Heart right ventricle (tissue), 16 donors: Measurements from ENCODE around the gene CMSS1. TPM values are rescaled to one million over a fixed set of nuclear protein-coding genes. Genes with fewer than 3 reads are reported as not detected.
"Not testable (repeated sequence)": the region's sequence is repeated elsewhere in the genome, so short reads cannot be mapped to it uniquely, and the experiment has no call there.

Source experiments
- ATAC-seq, 8 donors: fragments of 200-7000 bp; cut with Tn5 transposase; one replicate each; pipeline ENCODE4 v1.9.1; 2020; ENCODE audit warnings: mild to moderate bottlenecking in 8 of 8, moderate library complexity in 8 of 8, moderate number of reproducible peaks in 1 of 8
- DNase-seq, 2 donors: peaks; one replicate each; pipeline ENCODE4 v3.0.0-alpha.2; 2020
- H3K27ac ChIP-seq, 10 donors: fragments of 200-600 bp; sonication (generic) in 2 of 10; one replicate each; pipeline versions ENCODE4 v1.5.0 to v1.8.0; 2020 to 2022; ENCODE audit warnings: mild to moderate bottlenecking in 3 of 10
- H3K27me3 ChIP-seq, 7 donors: fragments of 200-600 bp; one replicate each; pipeline ENCODE4 v1.8.0; 2021 to 2022; ENCODE audit warnings: mild to moderate bottlenecking in 2 of 7
- H3K36me3 ChIP-seq, 9 donors: fragments of 200-600 bp; sonication (generic) in 1 of 9; one replicate each; pipeline versions ENCODE4 v1.5.0 to v1.8.0; 2020 to 2022; ENCODE audit warnings: mild to moderate bottlenecking in 2 of 9
- H3K4me1 ChIP-seq, 9 donors: fragments of 200-600 bp; sonication (generic) in 1 of 9; one replicate each; pipeline versions ENCODE4 v1.5.0 to v1.8.0; 2020 to 2022; ENCODE audit warnings: mild to moderate bottlenecking in 4 of 9
- H3K4me3 ChIP-seq, 10 donors: fragments of 200-600 bp; sonication (generic) in 2 of 10; one replicate each; pipeline versions ENCODE4 v1.5.0 to v1.8.0; 2020 to 2022; ENCODE audit warnings: mild to moderate bottlenecking in 7 of 10, moderate library complexity in 2 of 10
- H3K9me3 ChIP-seq, 11 donors: fragments of 200-600 bp in 10 of 11; sonication (generic) in 2 of 11; one replicate each; pipeline versions ENCODE4 v1.5.0 to v1.8.0; 2013 to 2022; ENCODE audit warnings: mild to moderate bottlenecking in 2 of 11, control low read depth in 1 of 11, moderate library complexity in 1 of 11
- WGBS, 2 donors: extraction: QIAGEN DNeasy Blood & Tissue Kit; methylation state at CpG; one replicate each; pipeline ENCODE4 v1.1.7; 2013; ENCODE audit warnings: inconsistent platforms in 1 of 2; 5-methylcytosine and 5-hydroxymethylcytosine counted together
- intact Hi-C, 10 donors: fragments of 100-400 bp; cut with DNase I; formaldehyde crosslinking; loops; one replicate each; pipeline versions ENCODE4 v1.11.1 to v1.14.2; 2022
- polyA plus RNA-seq, 2 donors: library from polyadenylated mRNA; stranded (reverse); fragments of 200-250 nt; gene quantifications; one replicate each; pipeline ENCODE4 v1.2.3, GENCODE V29; 2013
- total RNA-seq, 10 donors: library from RNA; stranded (reverse); fragmentation: NEBNext Ultra II Directional in 3 of 10; extraction: Animal tissue kit (Norgen Biotek cat#: 25700) in 3 of 10; gene quantifications; one replicate each; pipeline versions ENCODE4 v1.2.1 to v1.2.4, GENCODE V29; 2021 to 2023
- TF ChIP-seq, protein P1 (sequence below), 9 donors: fragments of 200-600 bp; sonication (generic) in 2 of 9; IDR thresholded peaks; one replicate each; pipeline versions ENCODE4 v1.5.0 to v1.8.0; 2021 to 2022; ENCODE audit warnings: antibody characterized with exemption in 9 of 9, mild to moderate bottlenecking in 5 of 9, moderate library complexity in 1 of 9
- donor health status: Arrhythmogenic right ventricular cardiomyopathy.
- donor health status: ischemic (EF 13 %, LVEDD 7.1; RV severe dilation, severe dysfunction).
- donor health status: healthy with polysubstance abuse.
- donor health status: DM: no; HTN: yes; CAD: no.
- donor health status: DM: no; HTN: no; CAD: no.
- donor health status: ischemic (EF 25% LVEDD 6.9; RV normal size, moderate dysfunction).
- donor health status: ischemic (EF 25% LVEDD 5.7; RV mildly dilated, moderate dysfunction).
- donor health status: healthy.
- donor health status: DM: yes; HTN: yes; CAD: no.
- donor health status: Ischemic cardiomyopathy.
- donor health status: ischemic (EF 35%, LVEDD 5.7; RV mildly dilated, moderate dysfunction).
- donor health status: nonischemic (EF 11% LVEDD 7.7; RV severe dilation, severe dysfunction).
- donor health status: DM: yes; HTN: yes; CAD: no.
- donor health status: PGD.
- donor health status: ischemic (EF 29% LVEDD 5.4; RV normal size, mild dysfunction).
- donor health status: nonischemic (EF 23%, LVEDD 6.1; RV moderate dilation, normal function).

Gene CMSS1
- total and polyA plus RNA-seq, 12 donors = 24.6 to 45.4 (median 34.6) TPM

DNA sequence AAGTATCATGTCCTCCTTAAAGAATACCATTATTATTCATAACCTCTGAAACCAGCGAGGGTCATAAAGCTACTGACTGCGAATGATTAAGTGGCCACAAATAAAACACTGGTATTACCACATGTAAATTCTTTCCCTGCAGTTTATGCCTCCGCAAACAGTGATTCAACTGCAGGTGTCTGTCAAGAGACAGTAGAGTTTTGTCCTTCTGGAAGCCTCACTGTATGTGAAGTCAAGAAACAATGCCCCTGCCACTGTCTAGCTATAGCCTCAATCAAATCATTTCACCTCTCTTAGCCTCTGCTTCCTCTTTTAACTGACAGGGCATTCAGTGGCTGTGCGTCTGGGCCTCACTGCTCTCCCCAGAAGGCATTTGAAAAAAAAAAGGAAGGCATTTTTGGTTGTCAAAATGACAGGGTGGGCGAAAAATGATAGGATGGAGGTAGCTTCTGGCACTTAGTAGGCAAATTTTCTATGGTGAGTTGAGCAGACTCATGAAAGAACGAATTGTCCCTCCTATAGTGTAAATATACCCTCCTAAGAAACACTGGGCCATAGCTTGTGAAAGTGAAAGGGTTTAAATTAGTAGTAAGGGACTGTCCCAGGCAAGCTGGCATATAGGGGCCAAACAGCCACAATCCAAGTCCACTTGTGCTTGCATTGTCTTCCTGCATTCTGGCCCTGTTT lies 229.9 kb downstream of the CMSS1 start:
- intact Hi-C loops = loop anchor here in 4 of 10 donors (5.0 to 10.0 kb wide), 2 partner anchors 120 to 173 kb away; no protein-coding TSS in a partner anchor
- Histone ChIP-seq H3K4me1 (peaks cover 3 to 62% (median 36%) of the 10 kb centered on the region in 9 donors), H3K9me3 (no peaks in the 10 kb centered on the region), H3K36me3 (no peaks in the 10 kb centered on the region), H3K27ac (peak overlapping the region in 8 of 10 donors; percentile 42 to 91 (median 79)), H3K4me3 (peak overlapping the region in 1 of 10 donors; percentile 2), H3K27me3 (no peaks in the 10 kb centered on the region)
- DNase-seq = peak in 1 of 2 donors; percentile 16
- TF ChIP-seq, protein P1, sequence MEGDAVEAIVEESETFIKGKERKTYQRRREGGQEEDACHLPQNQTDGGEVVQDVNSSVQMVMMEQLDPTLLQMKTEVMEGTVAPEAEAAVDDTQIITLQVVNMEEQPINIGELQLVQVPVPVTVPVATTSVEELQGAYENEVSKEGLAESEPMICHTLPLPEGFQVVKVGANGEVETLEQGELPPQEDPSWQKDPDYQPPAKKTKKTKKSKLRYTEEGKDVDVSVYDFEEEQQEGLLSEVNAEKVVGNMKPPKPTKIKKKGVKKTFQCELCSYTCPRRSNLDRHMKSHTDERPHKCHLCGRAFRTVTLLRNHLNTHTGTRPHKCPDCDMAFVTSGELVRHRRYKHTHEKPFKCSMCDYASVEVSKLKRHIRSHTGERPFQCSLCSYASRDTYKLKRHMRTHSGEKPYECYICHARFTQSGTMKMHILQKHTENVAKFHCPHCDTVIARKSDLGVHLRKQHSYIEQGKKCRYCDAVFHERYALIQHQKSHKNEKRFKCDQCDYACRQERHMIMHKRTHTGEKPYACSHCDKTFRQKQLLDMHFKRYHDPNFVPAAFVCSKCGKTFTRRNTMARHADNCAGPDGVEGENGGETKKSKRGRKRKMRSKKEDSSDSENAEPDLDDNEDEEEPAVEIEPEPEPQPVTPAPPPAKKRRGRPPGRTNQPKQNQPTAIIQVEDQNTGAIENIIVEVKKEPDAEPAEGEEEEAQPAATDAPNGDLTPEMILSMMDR (IDR thresholded peaks at IDR 0.05) = no peak
- 73 to 88% methylated on average over 6 of the region's 6 CpGs for WGBS, 2 donors
- ATAC-seq = peak in 6 of 8 donors; percentile 15 to 47 (median 37)

DNA sequence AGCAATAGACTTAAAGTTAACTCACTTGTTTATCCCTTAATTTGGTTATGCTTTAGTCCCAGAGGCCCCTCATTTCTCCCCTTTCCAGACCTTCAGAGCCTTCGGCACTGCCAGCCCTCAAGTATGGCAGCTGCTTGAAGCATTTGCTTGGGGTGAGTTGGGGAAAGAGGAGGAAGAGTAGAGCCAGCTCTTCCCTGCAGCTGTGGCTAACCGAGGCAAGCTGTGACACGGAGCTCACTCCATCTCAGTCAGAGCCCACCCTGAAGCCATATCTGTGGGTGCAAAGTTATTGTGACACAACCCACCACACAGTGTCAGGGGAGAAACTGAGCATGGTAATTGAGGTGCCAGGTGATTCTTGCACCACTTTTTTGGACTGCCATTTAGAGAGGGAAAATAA lies 230.6 kb downstream of the CMSS1 start:
- Histone ChIP-seq H3K27ac (peak overlapping the region in 8 of 10 donors; percentile 42 to 91 (median 79)), H3K27me3 (no peaks in the 10 kb centered on the region), H3K4me1 (peaks cover 3 to 55% (median 32%) of the 10 kb centered on the region in 9 donors), H3K36me3 (no peaks in the 10 kb centered on the region), H3K4me3 (no peak overlapping the region), H3K9me3 (no peaks in the 10 kb centered on the region)
- DNase-seq = no peak
- intact Hi-C loops = loop anchor here in 4 of 10 donors (5.0 to 10.0 kb wide), 2 partner anchors 121 to 173 kb away; no protein-coding TSS in a partner anchor
- WGBS, 2 donors = 90 to 95% methylated on average over 3 of the region's 3 CpGs
- TF ChIP-seq, protein P1 (IDR thresholded peaks at IDR 0.05) = no peak
- peak in 1 of 8 donors; percentile 32 for ATAC-seq

DNA sequence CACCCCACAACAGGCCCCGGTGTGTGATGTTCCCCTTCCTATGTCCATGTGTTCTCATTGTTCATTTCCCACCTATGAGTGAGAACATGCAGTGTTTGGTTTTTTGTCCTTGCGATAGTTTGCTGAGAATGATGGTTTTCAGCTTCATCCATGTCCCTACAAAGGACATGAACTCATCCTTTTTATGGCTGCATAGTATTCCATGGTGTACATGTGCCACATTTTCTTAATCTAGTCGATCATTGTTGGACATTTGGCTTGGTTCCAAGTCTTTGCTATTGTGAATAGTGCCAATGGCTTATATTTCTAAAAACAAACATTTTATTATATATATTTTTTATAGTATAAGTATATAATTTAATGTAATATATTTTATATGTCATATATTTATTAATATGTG lies 233.9 kb downstream of the CMSS1 start:
- not testable (repeated sequence) for H3K36me3 ChIP-seq, H3K27me3 ChIP-seq, H3K4me3 ChIP-seq, DNase-seq, H3K9me3 ChIP-seq, H3K27ac ChIP-seq, ATAC-seq
- H3K4me1 ChIP-seq = peaks cover 0 to 28% (median 18%) of the 10 kb centered on the region in 9 donors
- 90 to 96% methylated on average over 3 of the region's 3 CpGs for WGBS, 2 donors
- intact Hi-C loops = loop anchor here in 1 of 10 donors (10.0 kb wide), 1 partner anchor 207 kb away; no protein-coding TSS in a partner anchor

DNA sequence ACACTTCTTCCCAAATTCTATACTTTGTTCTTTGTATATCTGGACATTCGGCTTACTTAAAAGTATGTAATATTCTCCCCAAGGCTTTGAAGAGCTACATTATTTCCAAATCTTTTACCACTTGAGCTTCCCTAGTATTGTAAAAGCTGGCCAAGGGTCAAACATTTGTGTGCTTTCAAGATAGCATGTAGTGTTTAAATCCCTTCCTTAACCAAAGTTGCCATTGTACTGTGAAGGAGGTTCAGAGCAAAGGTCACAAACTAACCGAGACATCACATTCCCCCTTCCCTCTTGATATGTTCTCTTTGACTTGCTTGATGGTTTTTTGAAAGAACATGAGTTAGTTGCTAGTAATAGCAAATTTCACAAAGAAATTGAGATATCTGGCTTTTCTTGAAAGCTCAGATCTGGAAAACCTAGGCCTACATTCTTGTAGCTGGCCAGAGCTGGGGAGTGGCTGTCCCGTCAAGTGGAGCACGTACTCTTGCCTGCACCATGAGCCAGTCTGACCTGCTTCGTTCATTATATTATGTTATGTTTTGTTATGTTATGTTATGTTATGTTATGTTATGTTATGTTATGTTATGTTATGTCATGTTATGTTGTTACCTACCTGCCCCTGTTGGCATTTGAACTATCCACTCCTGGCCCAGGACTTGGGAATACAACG lies 236.4 kb downstream of the CMSS1 start:
- TF ChIP-seq, protein P1 (IDR thresholded peaks at IDR 0.05) = no peak
- Histone ChIP-seq H3K4me3 (no peak overlapping the region), H3K27me3 (no peaks in the 10 kb centered on the region), H3K27ac (no peak overlapping the region), H3K9me3 (no peaks in the 10 kb centered on the region), H3K4me1 (peaks cover 0 to 18% (median 0%) of the 10 kb centered on the region in 9 donors), H3K36me3 (no peaks in the 10 kb centered on the region)
- WGBS, 2 donors = 93 to 94% methylated on average over 6 of the region's 6 CpGs
- intact Hi-C loops = loop anchor here in 1 of 10 donors (10.0 kb wide), 1 partner anchor 209 kb away; no protein-coding TSS in a partner anchor
- ATAC-seq (no peak), DNase-seq (no peak)
